T47D (cell line): ENCODE measurements around the gene IL4I1.

ENCODE experiments used
- DNase-seq, 2 experiments: peaks; one replicate each; pipeline versions ENCODE4 v3.0.0 to v3.0.0-alpha.2; 2011 to 2012; ENCODE audit warnings: low read depth in 1 of 2, low spot score in 1 of 2
- JUND ChIP-seq: IDR thresholded peaks from 2 replicates; pipeline ENCODE4 v1.6.1; 2012; ENCODE audit warnings: low read depth
- in situ Hi-C: cut with HindIII; loops from 2 replicates; pipeline ENCODE4 v1.10.0; 2016; ENCODE audit warnings: low sequenced_read_pairs, low pct_unique_long_range_greater_than_20kb

The IL4I1 gene

DNA sequence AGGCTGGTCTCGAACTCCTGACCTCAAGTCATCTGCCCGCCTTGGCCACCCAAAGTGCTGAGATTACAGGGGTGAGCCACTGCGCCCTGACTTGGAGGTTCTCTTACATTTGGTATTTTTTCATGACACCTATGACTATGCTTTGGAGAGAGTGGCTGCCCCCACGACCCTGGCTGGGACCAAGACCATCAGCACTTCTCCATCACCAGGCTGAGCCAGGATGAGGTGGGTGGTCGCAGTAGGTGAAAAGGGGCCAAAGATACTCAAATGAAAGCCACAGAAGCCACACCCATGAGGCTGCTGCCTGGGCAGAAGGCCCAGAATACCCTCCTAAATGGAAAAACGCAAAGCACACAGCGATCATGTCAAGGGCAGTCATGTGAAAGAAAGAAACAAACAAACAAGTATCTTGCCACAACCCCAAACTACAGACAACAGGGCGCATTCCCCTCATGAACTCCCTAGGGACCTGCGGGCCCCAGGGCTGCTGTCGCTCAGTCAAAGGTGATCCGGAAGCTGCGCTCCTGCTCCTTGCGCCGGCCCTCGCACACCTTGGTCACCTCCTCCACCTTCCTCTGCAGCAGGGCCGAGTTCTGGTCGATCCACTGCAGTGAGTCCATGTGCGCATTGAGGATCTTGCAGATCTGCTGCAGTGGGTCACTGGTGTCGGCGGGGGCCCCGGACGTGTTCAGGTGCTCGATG lies 11.2 kb upstream of the IL4I1 start:
- no peak for DNase-seq
- TF ChIP-seq JUND, result no peak
- in situ Hi-C loops, result no loop called here

DNA sequence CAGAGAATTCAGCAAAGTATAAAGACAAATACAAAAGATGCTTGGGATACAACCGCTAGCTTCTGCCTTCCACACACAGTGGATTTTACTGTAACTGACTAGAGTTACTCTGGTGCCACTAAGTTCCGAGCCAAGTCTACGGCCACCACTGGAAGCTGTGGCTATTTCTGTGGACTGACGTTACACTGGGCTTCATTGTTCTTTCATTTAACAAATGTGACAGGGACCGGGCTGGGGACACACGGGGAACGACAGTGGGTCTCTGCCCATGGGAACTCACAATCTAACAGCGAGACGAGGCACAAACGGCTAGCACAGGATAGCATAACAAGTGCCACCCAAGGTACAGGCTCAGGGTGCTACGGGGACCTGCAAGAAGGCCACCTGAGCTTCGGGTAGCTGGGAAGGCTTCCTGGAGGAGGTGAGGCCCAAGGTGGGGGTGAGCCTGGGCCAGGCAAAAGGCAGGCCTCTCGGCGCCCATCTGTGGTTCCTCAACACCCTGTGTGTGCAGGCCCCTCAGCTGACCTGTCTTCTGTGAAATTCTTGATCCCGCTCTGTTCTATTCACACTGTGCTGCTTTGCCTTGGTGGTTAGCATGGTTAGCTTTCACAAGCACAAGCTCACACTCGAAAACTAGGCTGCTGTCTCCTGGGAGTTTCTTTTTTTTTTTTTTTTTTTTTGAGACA lies 10.3 kb upstream of the IL4I1 start:
- in situ Hi-C loops, result no loop called here
- no peak for TF ChIP-seq JUND
- DNase-seq, result no peak

DNA sequence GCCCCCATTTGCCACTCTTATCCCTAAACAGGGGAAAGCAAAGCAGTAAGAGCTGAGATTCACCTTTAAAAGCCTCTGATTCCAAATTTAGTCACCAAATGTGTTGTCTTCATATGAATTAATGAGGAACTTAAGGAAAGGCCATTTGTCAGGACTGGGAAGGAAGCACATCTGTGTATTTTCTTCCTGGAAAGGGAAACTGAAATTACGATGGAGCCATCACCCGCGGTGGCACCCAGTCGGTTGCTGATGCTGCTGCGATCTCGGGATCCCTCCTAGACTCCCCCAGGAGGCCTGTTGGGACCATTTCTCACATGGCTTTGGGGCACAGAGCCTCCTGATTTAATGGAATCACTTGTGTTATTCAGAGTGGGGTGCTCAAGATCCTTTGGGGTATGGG lies 7.4 kb upstream of the IL4I1 start:
- in situ Hi-C loops, result no loop called here
- no peak for DNase-seq

GRCh38 chr19:49895566-49896297 lies 955 bp downstream of the IL4I1 start:
- no peak for DNase-seq
- TF ChIP-seq JUND, result no peak
- in situ Hi-C loops, result no loop called here

More for the DNA sequence above, 7.4 kb upstream of the IL4I1 start:
- no peak for TF ChIP-seq JUND

DNA sequence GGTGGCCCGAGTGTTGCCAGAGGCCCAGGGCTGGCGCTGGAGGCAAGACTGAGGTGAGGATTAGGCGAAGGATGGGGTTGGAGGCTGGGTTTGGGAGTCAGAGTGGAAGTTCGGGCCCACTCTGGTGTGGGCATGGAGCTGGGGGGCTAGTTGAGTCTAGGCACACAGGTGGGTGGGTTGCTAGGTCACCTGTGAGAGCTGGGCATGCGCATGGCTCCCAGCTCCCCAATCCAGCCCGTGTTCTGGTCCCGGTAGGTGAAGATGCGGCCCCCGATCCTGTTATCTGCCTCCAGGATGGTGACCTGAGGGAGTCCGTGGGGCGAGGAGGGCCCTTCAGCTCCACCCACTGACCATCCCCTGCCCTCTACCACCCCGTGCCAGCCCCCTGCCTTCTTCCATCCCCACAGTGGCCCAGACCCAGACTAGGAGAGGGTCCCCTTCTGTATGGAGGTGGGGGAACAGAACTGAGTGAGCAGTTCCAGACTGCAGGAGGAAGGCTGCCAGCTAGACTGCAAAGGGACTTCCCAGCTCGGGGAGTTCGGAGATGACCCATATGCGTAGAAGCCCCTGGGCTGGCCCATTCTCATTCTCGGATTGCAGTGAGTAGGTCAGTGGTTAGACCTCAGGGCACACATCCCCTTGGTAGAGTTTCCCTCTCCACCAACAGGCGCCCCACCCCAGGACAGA lies 1.7 kb downstream of the IL4I1 start:
- in situ Hi-C loops, result no loop called here
- TF ChIP-seq JUND, result no peak
- DNase-seq, result no peak

DNA sequence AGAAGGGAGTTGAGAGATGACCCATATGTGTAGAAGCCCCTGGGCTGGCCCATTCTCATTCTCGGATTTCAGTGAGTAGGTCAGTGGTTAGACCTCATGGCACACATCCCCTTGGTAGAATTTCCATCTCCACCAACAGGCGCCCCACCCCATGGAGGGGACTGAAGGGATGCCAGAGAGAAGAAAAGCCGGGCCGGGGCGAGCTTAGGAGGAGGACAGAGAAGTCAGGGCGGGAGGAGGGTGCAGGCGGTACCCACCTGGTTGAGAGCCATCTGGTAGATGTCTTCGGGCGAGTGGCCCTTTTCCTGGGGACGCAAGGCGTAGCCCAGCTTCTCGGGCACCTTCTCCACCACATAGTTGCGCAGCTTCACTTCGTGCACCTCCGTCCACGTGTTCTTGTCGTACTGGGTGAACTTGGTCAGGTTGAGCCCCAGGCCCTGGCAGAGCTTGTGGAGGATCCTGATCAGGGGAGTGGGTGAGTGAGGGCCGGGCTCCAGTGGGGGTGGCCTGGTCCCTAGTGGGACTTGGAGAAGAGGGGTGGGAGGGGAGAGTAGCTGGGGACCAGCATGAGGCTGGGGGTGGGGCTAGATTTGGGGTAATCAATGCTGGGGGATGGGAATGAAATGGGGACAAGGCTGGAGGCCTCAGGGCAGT lies 2.5 kb downstream of the IL4I1 start:
- DNase-seq, result no peak
- in situ Hi-C loops, result no loop called here
- TF ChIP-seq JUND, result no peak

DNA sequence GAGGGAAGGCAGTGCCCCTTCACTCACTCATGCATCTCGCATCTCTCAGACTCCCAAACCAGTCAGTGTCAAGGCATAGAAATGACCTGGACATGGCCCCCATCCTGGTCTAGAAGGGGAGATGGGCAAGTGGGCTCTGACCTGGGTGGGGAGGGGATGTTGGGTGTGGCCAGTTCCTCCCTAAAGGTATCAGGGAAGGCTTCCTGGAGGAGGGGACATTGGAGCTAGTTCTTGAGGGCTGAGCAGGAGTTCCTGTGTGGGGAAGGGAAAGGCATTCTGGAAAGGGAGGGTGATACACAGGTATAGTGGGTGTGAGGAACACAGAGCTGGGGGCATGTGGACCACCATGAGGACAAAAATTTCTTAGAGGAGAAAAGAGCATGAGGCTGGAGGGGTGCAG lies 4.0 kb downstream of the IL4I1 start:
- in situ Hi-C loops, result no loop called here
- TF ChIP-seq JUND, result no peak

GRCh38 chr19:49891393-49891792 lies 5.3 kb downstream of the IL4I1 start:
- no peak for DNase-seq
- no peak for TF ChIP-seq JUND
- in situ Hi-C loops, result no loop called here

More for the DNA sequence above, 4.0 kb downstream of the IL4I1 start:
- DNase-seq, result no peak

- in situ Hi-C loops, result no loop called here
- TF ChIP-seq JUND, result no peak
- DNase-seq, result no peak
Observed at GRCh38 chr19:49890349-49891311, 6.1 kb downstream of the IL4I1 start.

GRCh38 chr19:49889687-49890348 lies 6.9 kb downstream of the IL4I1 start:
- no peak for DNase-seq
- TF ChIP-seq JUND, result no peak
- in situ Hi-C loops, result no loop called here
